GM12873 (cell line): ENCODE measurements around the gene APOE.
"Not testable (repeated sequence)": the region's sequence is repeated elsewhere in the genome, so short reads cannot be mapped to it uniquely, and the experiment has no call there.

ENCODE experiments used
- TF ChIP-seq, protein P1 (sequence below): IDR thresholded peaks from 2 replicates; pipeline ENCODE4 v1.5.1; 2012; ENCODE audit warnings: low read depth, mild to moderate bottlenecking, moderate library complexity, low read length, control low read depth; ENCODE audit not compliant: insufficient read depth; ENCODE audit errors: missing control alignments

APOE gene

DNA sequence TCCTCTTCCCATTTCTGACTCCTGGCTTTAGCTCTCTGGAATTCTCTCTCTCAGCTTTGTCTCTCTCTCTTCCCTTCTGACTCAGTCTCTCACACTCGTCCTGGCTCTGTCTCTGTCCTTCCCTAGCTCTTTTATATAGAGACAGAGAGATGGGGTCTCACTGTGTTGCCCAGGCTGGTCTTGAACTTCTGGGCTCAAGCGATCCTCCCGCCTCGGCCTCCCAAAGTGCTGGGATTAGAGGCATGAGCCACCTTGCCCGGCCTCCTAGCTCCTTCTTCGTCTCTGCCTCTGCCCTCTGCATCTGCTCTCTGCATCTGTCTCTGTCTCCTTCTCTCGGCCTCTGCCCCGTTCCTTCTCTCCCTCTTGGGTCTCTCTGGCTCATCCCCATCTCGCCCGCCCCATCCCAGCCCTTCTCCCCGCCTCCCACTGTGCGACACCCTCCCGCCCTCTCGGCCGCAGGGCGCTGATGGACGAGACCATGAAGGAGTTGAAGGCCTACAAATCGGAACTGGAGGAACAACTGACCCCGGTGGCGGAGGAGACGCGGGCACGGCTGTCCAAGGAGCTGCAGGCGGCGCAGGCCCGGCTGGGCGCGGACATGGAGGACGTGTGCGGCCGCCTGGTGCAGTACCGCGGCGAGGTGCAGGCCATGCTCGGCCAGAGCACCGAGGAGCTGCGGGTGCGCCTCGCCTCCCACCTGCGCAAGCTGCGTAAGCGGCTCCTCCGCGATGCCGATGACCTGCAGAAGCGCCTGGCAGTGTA, 2.7 kb downstream of the APOE start:
- TF ChIP-seq, protein P1, sequence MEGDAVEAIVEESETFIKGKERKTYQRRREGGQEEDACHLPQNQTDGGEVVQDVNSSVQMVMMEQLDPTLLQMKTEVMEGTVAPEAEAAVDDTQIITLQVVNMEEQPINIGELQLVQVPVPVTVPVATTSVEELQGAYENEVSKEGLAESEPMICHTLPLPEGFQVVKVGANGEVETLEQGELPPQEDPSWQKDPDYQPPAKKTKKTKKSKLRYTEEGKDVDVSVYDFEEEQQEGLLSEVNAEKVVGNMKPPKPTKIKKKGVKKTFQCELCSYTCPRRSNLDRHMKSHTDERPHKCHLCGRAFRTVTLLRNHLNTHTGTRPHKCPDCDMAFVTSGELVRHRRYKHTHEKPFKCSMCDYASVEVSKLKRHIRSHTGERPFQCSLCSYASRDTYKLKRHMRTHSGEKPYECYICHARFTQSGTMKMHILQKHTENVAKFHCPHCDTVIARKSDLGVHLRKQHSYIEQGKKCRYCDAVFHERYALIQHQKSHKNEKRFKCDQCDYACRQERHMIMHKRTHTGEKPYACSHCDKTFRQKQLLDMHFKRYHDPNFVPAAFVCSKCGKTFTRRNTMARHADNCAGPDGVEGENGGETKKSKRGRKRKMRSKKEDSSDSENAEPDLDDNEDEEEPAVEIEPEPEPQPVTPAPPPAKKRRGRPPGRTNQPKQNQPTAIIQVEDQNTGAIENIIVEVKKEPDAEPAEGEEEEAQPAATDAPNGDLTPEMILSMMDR, result no peak

DNA sequence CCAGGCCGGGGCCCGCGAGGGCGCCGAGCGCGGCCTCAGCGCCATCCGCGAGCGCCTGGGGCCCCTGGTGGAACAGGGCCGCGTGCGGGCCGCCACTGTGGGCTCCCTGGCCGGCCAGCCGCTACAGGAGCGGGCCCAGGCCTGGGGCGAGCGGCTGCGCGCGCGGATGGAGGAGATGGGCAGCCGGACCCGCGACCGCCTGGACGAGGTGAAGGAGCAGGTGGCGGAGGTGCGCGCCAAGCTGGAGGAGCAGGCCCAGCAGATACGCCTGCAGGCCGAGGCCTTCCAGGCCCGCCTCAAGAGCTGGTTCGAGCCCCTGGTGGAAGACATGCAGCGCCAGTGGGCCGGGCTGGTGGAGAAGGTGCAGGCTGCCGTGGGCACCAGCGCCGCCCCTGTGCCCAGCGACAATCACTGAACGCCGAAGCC, 3.3 kb downstream of the APOE start:
- TF ChIP-seq, protein P1, result no peak

DNA sequence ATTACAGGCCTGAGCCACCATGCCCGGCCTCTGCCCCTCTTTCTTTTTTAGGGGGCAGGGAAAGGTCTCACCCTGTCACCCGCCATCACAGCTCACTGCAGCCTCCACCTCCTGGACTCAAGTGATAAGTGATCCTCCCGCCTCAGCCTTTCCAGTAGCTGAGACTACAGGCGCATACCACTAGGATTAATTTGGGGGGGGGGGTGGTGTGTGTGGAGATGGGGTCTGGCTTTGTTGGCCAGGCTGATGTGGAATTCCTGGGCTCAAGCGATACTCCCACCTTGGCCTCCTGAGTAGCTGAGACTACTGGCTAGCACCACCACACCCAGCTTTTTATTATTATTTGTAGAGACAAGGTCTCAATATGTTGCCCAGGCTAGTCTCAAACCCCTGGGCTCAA, 4.2 kb downstream of the APOE start:
- TF ChIP-seq, protein P1, result no peak

DNA sequence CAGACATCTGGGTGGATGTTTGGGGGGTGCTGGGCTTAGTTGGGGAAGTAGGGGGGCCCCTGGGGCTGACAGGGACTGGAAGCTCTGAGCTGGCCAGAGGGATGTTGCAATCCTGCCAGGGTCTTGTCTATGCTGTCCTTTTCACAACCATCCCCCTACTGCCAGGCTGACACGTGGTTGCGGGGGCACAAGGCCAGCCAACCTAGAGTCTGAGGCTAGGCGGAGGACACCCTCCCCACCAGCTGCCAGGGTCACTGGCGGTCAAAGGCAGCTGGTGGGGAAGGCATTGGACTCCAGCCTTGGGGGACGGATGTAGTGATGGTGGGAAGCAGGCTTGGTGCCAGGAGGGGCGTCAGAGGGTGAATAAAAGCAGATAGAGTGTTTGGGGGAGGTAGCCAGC, 7.3 kb downstream of the APOE start:
- TF ChIP-seq, protein P1, result no peak

DNA sequence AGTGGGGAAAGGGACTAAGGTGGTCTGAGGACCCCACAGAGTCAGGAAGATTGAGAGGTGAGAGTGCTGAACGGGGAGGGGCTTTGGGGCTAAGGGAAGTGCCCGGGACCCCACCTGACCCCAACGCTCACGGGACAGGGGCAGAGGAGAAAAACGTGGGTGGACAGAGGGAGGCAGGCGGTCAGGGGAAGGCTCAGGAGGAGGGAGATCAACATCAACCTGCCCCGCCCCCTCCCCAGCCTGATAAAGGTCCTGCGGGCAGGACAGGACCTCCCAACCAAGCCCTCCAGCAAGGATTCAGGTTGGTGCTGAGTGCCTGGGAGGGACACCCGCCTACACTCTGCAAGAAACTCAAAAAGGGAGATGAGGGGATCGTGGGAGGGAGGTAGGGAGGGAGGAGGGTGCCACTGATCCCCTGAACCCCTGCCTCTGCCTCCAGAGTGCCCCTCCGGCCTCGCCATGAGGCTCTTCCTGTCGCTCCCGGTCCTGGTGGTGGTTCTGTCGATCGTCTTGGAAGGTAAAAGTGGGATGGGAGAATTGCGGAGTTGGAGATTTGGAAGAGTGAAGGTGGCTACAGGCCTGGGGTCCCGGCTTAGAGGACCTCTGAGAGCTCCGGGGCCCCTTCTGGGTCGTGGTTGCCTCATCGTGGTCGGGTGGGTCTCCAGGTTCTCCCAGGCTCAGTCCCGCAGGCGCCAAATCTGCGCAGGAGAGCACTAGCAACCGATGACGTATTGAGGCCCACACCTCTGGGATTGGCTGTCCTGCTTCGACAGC, 9.0 kb downstream of the APOE start, which contains the start of gene APOC1:
TSS of gene APOC1 (plus strand) at position 176 of the 774 bp plus-strand sequence. CDS start at position 460, 284 bp downstream.
- TF ChIP-seq, protein P1, result not testable (repeated sequence)

GRCh38 chr19:44924243-44924725, 18.7 kb downstream of the APOE start:
- TF ChIP-seq, protein P1, result no peak
